ENCODE data around the gene SELENOV.

DNA sequence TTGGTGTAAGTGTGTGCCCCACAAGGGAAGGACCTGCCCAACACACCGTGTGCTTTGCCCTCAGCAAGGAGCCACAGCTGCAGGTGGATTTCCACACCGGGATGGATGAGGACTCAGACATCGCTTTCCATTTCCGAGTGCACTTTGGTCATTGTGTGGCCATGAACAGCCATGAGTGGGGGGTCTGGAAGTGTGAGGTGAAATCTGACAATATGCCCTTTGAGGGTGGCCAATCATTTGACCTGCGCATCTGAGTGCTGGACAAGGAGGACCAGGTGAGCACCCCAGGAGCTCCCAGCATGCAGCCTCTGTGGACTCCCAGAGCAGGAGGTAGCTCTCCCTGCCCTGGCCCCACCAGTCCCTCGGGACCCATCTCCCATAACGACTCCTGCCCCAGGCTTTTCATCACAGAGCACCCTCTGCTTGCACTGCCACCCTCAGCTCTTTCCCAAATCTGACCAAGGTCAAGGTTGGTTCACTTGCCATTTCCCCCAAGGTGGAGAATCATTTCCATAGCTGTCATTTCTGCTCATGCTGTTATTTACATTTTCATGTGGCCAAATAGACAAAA lies 38.2 kb downstream of the SELENOV start:
- TF ChIP-seq, protein P1, sequence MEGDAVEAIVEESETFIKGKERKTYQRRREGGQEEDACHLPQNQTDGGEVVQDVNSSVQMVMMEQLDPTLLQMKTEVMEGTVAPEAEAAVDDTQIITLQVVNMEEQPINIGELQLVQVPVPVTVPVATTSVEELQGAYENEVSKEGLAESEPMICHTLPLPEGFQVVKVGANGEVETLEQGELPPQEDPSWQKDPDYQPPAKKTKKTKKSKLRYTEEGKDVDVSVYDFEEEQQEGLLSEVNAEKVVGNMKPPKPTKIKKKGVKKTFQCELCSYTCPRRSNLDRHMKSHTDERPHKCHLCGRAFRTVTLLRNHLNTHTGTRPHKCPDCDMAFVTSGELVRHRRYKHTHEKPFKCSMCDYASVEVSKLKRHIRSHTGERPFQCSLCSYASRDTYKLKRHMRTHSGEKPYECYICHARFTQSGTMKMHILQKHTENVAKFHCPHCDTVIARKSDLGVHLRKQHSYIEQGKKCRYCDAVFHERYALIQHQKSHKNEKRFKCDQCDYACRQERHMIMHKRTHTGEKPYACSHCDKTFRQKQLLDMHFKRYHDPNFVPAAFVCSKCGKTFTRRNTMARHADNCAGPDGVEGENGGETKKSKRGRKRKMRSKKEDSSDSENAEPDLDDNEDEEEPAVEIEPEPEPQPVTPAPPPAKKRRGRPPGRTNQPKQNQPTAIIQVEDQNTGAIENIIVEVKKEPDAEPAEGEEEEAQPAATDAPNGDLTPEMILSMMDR (IDR thresholded peaks at IDR 0.05): no peak
- TF ChIP-seq POLR2AphosphoS5 (IDR thresholded peaks at IDR 0.05) (no peak), POLR2A (IDR thresholded peaks at IDR 0.05; ENCODE audit: low read depth) (no peak)
